Rectal smooth muscle tissue (tissue), 1 donor: ENCODE results near the gene EGR4.
"Not testable (repeated sequence)": the region's sequence is repeated elsewhere in the genome, so short reads cannot be mapped to it uniquely, and the experiment has no call there.

Experiments used
- H3K27ac ChIP-seq: one replicate; pipeline ENCODE4 v1.7.0; 2013; ENCODE audit warnings: low read depth, low read length, inconsistent platforms
- H3K27me3 ChIP-seq: one replicate; pipeline ENCODE4 v1.7.0; 2013; ENCODE audit warnings: low read length; ENCODE audit not compliant: control insufficient read depth, insufficient read depth
- H3K36me3 ChIP-seq: one replicate; pipeline ENCODE4 v1.7.0; 2013; ENCODE audit warnings: low read length; ENCODE audit not compliant: control insufficient read depth, insufficient read depth
- H3K4me1 ChIP-seq: one replicate; pipeline ENCODE4 v1.7.0; 2013; ENCODE audit warnings: low read length; ENCODE audit not compliant: control insufficient read depth, insufficient read depth
- H3K4me3 ChIP-seq: one replicate; pipeline ENCODE4 v1.7.0; 2013; ENCODE audit warnings: low read length
- H3K9ac ChIP-seq: one replicate; pipeline ENCODE4 v1.7.0; 2013; ENCODE audit warnings: low read length

EGR4 gene

DNA sequence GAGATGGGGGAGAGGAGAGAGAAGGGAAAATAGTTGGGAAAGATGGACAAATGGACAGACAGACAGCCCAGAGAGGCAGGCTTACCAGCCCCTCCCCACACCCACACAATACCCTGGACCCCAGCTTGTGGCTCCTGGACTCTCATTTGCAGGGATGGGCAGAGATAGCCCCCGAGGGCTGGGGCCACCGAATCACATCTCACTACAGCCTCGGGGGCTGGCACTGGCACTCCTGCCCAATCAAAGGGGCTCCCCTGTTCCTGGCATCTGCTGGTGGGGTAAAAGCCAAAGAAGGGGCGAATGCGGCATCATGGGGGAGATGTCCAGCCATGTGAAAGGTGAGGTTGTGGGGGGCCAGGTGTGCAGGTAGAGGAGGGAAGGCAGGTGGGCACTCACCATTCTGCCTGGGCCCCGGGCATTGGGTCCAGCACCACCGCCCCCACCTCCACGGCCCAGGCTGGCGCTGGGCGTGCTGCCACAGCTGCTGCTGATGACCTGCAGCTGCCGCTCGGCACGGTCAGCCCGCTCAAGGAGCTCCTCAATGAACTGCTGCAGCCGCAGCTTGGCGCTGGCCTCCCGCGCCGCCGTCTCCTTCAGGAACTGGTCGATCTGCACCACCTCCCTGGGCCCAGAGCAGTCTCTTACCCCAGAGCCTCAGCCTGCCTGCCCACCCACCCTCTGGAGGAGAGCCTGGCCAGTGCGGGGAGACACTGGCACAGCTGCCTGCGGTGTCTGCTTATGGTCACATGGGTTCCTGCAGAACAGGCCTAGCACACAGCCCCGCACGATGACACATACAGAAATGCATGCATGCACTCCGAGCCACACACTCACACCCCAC, 27.1 kb downstream of the EGR4 start:
- Histone ChIP-seq H3K36me3 (no peaks in the 10 kb centered on the region), H3K27me3 (peaks cover 6% of the 10 kb centered on the region), H3K4me1 (no peaks in the 10 kb centered on the region), H3K4me3 (no peak overlapping the region), H3K9ac (no peak overlapping the region), H3K27ac (no peak overlapping the region)

GRCh38 chr2:73265298-73266060, 27.9 kb downstream of the EGR4 start:
- H3K36me3 ChIP-seq: no peaks in the 10 kb centered on the region
- H3K27ac ChIP-seq: no peak overlapping the region
- H3K4me3 ChIP-seq: no peak overlapping the region
- no peaks in the 10 kb centered on the region for H3K4me1 ChIP-seq
- peaks cover 6% of the 10 kb centered on the region for H3K27me3 ChIP-seq
- H3K9ac ChIP-seq: no peak overlapping the region

- Histone ChIP-seq H3K27me3 (peaks cover 6% of the 10 kb centered on the region), H3K36me3 (no peaks in the 10 kb centered on the region), H3K9ac (no peak overlapping the region), H3K27ac (no peak overlapping the region), H3K4me1 (no peaks in the 10 kb centered on the region), H3K4me3 (no peak overlapping the region)
Measured at GRCh38 chr2:73264783-73265182, 28.6 kb downstream of the EGR4 start.

DNA sequence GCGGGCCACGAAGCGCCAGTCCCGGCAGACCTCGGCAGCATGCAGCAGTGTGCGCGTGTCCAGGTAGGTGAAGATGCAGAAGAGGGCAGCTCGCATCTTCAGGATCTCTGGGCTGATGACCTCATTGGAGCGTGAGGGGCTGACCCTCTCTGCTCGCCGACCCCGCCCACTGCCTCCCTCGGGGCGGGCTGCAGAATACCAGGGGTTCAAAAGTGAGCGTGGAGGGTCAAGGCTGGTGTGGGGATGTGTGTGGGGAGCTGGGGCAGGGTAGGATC, 29.1 kb downstream of the EGR4 start:
- Histone ChIP-seq H3K36me3 (no peaks in the 10 kb centered on the region), H3K27ac (no peak overlapping the region), H3K27me3 (peaks cover 6% of the 10 kb centered on the region), H3K4me3 (no peak overlapping the region), H3K9ac (no peak overlapping the region), H3K4me1 (no peaks in the 10 kb centered on the region)

GRCh38 chr2:73263540-73264331, 29.6 kb downstream of the EGR4 start:
- Histone ChIP-seq H3K27ac (no peak overlapping the region), H3K4me1 (no peaks in the 10 kb centered on the region), H3K27me3 (peaks cover 6% of the 10 kb centered on the region), H3K36me3 (no peaks in the 10 kb centered on the region), H3K4me3 (no peak overlapping the region), H3K9ac (no peak overlapping the region)

GRCh38 chr2:73262691-73263429, 30.5 kb downstream of the EGR4 start:
- not testable (repeated sequence) for H3K36me3 ChIP-seq, H3K27ac ChIP-seq, H3K4me1 ChIP-seq, H3K27me3 ChIP-seq, H3K4me3 ChIP-seq, H3K9ac ChIP-seq

DNA sequence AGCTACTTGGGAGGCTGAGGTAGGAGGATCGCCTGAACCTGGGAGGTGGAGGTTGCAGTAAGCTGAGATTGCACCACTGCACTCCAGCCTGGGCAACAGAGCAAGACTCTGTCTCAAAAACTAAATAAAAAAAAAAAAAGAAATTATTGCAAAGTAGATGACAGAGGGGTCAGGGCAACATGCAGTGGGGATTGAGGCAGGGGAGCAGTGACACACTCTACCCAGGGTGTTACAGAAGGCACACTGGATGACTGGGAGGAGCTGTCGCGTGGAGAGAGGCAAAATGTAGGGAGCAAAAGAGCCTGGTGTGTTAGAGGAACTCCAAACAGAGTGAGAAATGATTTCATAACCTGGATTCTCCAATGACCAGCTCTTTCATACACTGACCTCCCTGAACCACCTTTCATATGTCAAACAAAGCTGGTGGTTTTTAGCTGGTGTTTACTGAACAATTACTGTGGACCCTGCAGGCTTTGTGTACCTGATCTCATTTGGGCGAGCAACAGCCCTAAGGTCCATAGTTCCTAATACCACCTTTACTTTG, 31.2 kb downstream of the EGR4 start:
- H3K27ac ChIP-seq: no peak overlapping the region
- H3K9ac ChIP-seq: no peak overlapping the region
- no peak overlapping the region for H3K4me3 ChIP-seq
- H3K36me3 ChIP-seq: no peaks in the 10 kb centered on the region
- no peaks in the 10 kb centered on the region for H3K4me1 ChIP-seq
- H3K27me3 ChIP-seq: no peaks in the 10 kb centered on the region

DNA sequence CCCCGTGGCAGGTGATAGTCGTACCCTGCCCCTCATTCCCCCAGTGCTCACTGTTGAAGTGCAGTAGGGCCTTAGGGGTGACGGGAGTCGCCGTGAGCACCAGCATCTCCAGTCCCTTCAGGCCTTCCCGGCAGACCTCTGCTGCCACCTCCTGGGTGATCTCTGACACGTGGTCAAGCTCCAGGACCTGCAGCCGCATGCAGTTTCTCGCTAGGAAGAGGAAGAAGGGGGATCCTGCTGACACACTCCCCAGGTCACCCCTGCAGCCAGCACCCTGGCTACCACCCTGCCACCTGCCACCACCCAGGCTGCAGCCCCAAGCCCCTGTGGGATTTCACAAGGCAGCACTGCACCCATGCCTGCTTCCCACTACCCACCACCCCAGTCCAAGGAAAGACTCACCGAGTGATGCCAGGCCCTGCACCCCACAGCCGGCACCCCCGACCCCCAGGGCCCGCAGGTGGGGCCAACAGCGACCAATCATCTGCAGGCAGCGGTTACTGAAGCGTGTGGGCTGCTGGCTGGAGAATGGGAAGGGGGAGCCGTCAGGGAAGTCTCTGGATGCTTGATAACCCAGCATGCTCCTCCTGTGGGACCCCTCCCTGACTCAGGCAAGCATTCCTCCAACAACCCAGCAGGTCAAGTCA, 32.9 kb downstream of the EGR4 start:
- Histone ChIP-seq H3K4me1 (no peaks in the 10 kb centered on the region), H3K4me3 (no peak overlapping the region), H3K9ac (no peak overlapping the region), H3K36me3 (no peaks in the 10 kb centered on the region), H3K27me3 (no peaks in the 10 kb centered on the region), H3K27ac (no peak overlapping the region)

- Histone ChIP-seq H3K4me3 (no peak overlapping the region), H3K27me3 (no peaks in the 10 kb centered on the region), H3K36me3 (no peaks in the 10 kb centered on the region), H3K27ac (no peak overlapping the region), H3K4me1 (no peaks in the 10 kb centered on the region), H3K9ac (no peak overlapping the region)
Measured at GRCh38 chr2:73259704-73260337, 33.5 kb downstream of the EGR4 start.

DNA sequence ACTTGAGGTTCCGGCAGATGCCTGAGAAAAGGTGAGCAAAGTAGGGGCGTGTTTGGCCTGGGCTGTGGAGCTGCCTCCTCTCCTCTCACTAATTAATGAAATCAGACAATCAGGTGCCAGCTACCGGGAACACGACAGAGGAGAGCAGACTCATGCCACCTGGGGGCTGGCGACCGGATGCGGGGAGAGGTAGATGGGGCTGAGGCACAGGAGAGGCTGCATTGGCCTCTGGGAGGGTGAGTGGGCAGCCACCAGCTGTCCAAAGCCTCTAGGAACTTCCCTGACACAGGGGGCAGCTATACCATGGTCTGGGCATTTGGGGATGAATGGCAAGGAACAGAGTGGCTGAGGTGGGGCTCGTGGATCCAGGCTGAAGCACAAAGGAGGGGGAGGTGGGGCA, 34.1 kb downstream of the EGR4 start:
- H3K4me1 ChIP-seq: no peaks in the 10 kb centered on the region
- H3K36me3 ChIP-seq: no peaks in the 10 kb centered on the region
- H3K27me3 ChIP-seq: no peaks in the 10 kb centered on the region
- H3K27ac ChIP-seq: no peak overlapping the region
- no peak overlapping the region for H3K9ac ChIP-seq
- H3K4me3 ChIP-seq: no peak overlapping the region

DNA sequence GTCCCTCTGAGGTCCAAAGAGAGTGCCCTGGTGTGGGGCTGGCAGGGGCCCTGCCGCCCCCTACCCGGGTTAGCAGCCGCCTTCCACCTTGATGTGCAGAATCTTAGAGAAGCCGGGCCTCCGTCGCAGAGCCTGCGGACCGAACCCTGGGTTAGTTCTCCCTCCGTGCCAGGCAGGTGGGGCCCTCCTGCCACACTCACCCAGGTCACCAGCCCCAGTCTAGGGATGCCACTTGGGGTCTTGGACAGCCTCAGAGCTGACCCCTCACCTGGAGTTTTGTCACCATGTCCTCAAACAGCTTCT, 34.5 kb downstream of the EGR4 start:
- no peaks in the 10 kb centered on the region for H3K27me3 ChIP-seq
- H3K4me1 ChIP-seq: no peaks in the 10 kb centered on the region
- no peak overlapping the region for H3K27ac ChIP-seq
- H3K4me3 ChIP-seq: no peak overlapping the region
- H3K36me3 ChIP-seq: peaks cover 4% of the 10 kb centered on the region
- no peak overlapping the region for H3K9ac ChIP-seq
